HG02884 (cell line): ENCODE measurements around the gene ACAP2.
"Not testable (repeated sequence)": the region's sequence is repeated elsewhere in the genome, so short reads cannot be mapped to it uniquely, and the experiment has no call there.

Experiments
- ATAC-seq: cut with Tn5 transposase; IDR thresholded peaks from one replicate; pipeline ENCODE4 v1.9.1; 2021; ENCODE audit warnings: mild to moderate bottlenecking, moderate library complexity; ENCODE audit not compliant: unreplicated experiment

ACAP2 gene

GRCh38 chr3:195297446-195297845 lies 145.4 kb downstream of the ACAP2 start:
- ATAC-seq = no peak

- ATAC-seq = no peak
Observed at GRCh38 chr3:195296662-195297061, 146.2 kb downstream of the ACAP2 start.

GRCh38 chr3:195291121-195291520 lies 151.7 kb downstream of the ACAP2 start:
- no peak for ATAC-seq

GRCh38 chr3:195290643-195291042 lies 152.2 kb downstream of the ACAP2 start:
- not testable (repeated sequence) for ATAC-seq

- no peak for ATAC-seq
Observed at GRCh38 chr3:195286115-195286872, 156.5 kb downstream of the ACAP2 start.

GRCh38 chr3:195285372-195285771 lies 157.4 kb downstream of the ACAP2 start:
- ATAC-seq = no peak

GRCh38 chr3:195284842-195285241 lies 158.0 kb downstream of the ACAP2 start:
- ATAC-seq = no peak

GRCh38 chr3:195282961-195283360 lies 159.9 kb downstream of the ACAP2 start:
- no peak for ATAC-seq

GRCh38 chr3:195274259-195274966 lies 168.4 kb downstream of the ACAP2 start:
- ATAC-seq = no peak

GRCh38 chr3:195271410-195272243 lies 171.2 kb downstream of the ACAP2 start:
- ATAC-seq = peak; percentile 49

GRCh38 chr3:195270817-195271409 lies 171.9 kb downstream of the ACAP2 start, which contains the start of gene XXYLT1:
XXYLT1 (minus strand) TSS chr3:195271159; CDS start chr3:195271058, 101 bp downstream.
- ATAC-seq = peak; percentile 79

- ATAC-seq = peak; percentile 17
Observed at GRCh38 chr3:195270079-195270816, 172.6 kb downstream of the ACAP2 start.

- no peak for ATAC-seq
Observed at GRCh38 chr3:195269375-195270078, 173.3 kb downstream of the ACAP2 start.

- no peak for ATAC-seq
Observed at GRCh38 chr3:195268576-195269309, 174.1 kb downstream of the ACAP2 start.

GRCh38 chr3:195267096-195267495 lies 175.7 kb downstream of the ACAP2 start:
- no peak for ATAC-seq

- ATAC-seq = no peak
Observed at GRCh38 chr3:195266428-195266827, 176.4 kb downstream of the ACAP2 start.

GRCh38 chr3:195265363-195265976 lies 177.3 kb downstream of the ACAP2 start:
- ATAC-seq = no peak

GRCh38 chr3:195263925-195264600 lies 178.8 kb downstream of the ACAP2 start:
- no peak for ATAC-seq
